ENCODE data around the gene PNLIPRP3.
"Not testable (repeated sequence)": the region's sequence is repeated elsewhere in the genome, so short reads cannot be mapped to it uniquely, and the experiment has no call there.

PNLIPRP3 gene

DNA sequence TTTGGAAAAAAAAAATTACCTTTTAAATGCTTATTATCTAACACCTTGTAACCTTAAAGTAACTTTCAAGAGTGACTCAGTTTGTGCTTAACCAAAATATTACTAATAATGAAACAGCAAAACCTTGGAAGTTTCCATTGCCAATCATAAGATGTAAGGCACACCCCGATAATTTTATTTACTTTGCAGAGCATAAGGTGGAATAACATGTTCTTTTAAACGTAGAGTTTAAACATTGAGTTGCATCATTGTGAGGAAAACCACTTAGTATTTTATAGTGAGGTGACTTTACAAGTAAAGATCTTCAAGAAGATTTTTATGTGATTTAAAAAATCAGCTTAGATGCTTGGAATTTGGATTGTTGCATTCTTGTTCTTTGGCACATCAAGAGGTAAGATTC lies at the start of gene PNLIPRP3:
Gene PNLIPRP3 (plus strand): TSS at position 177 of the 400 bp plus-strand sequence. CDS start 166 bp downstream, at position 343.
- DNase-seq (ENCODE audit: low read depth) = no peak

DNA sequence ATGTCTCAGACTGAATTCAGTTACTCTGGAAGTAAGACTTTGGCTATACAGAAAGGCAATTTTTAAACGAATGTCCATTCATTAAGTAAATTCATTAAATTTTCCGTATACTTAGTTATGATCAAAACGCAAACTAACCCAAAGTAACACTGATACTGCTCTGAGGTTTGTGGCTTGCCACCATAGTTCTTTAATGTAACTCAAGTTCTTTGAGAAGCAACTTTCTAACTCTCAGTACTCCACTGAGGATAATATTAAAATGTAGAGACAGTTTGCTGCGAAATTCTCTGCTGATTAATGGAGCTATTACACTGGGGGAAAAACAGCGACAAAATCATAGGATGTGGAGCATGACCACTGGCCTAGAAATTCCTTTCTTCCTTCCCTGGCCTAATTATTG lies 45.4 kb upstream of the PNLIPRP3 start:
- no peak for DNase-seq (ENCODE audit: low read depth)

DNA sequence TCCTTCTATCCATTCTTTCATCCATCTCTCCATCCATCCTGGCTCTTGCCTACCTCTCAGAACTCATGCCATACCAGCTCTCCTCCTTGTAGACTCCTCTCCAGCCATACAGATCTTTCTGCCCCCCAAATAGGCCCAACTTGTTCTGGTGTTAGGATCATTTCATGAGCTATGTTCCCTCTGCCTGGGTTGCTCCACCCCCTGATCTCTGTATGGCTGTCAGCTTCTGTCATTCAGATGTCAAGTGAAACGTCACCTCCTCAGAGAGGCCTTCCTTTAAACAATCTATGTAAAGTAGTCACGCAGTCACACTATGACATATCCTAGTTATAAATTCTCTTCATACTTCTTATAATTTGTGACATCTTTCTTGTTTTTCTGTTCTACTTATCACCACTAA lies 42.3 kb upstream of the PNLIPRP3 start:
- DNase-seq (ENCODE audit: low read depth) = no peak

DNA sequence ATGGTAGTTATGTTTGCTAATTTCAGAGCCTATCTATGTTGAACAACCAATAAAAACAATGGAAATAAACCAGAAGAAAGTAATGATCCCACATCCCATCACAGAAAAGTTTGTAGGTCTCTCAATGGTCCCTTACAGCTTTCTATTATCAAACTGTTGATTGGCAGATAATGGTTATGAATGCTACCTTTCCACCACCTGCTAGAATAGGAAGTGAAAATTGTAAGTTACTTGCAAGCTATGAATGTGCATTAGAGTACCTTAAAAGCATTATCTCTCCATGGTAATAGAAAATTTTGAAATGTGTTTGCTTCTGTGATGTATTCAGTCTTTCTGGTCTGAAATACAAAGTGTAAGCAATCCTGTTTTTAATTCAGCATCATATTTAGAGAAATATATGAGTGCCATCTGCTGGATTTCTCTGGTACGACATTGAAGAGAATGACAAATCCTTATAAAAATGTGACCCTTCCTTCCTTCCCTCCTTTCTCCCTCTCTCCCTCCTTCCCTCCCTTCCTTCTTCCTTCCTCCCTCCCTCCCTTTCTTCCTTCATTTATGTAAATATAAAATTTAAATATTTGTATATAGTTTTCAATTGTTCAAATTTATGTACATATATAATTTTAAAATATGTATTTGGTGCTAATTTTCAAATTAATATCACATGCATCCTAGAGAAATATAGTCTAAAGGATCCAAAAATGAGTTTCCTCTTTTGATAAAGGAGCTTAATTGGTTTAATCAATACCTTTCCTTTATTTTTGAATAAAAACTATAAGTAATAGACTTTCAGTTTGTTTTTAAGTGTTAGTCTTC lies 41.4 kb upstream of the PNLIPRP3 start:
- peak; percentile 20 for DNase-seq (ENCODE audit: low read depth)

DNA sequence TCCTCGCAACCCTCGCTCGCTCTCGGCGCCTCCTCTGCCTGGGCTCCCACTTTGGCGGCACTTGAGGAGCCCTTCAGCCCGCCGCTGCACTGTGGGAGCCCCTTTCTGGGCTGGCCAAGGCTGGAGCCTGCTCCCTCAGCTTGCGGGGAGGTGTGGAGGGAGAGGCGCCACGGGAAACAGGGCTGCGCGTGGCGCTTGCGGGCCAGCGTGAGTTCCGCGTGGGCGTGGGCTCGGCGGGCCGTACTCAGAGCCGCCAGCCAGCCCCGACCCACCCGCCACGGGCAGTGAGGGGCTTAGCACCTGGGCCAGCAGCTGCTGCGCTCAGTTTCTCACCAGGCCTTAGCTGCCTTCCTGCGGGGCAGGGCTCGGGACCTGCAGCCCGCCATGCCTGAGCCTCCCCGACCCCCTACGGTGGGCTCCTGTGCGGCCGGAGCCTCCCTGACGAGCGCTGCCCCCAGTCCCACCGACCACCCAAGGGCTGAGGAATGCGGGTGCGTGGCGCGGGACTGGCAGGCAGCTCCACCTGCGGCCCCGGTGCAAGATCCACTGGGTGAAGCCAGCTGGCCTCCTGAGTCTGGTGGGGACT lies 34.3 kb upstream of the PNLIPRP3 start:
- DNase-seq (ENCODE audit: low read depth) = not testable (repeated sequence)

DNA sequence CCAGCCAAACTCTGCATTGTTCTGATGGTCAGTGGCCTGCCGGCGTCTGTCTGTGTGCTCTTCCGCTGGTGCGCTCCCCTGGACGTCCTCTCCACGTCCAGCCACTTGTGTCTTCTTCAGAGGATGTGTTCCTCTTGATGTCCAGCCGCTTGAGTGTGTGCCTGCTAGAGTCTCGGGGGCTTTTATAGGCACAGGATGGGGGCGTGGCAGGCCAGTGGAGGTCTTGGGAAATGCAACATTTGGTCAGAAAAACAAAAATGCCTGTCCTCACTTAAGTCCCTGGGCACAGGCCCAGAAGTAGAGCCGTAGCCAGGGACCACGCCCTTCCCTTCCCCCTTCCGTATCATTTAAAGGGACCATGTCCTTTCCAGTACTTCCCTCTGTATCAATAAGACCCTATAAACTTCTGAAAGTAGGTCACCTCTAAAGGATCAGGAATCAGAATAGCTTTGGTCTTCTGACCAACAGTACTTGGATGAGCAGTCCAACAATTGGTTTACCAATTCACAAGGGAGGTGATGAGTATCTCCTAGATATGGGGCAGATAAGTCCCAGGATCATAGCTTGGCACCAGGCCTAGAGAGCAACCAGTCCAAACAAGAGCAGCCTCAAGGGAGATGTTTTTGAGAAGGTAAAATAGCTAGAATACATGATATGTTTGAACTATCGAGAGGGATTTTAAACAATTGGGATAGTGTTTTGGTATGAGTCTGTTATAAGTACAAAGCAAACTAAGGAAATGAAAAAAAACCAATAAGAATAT lies 32.2 kb upstream of the PNLIPRP3 start:
- no peak for DNase-seq (ENCODE audit: low read depth)

DNA sequence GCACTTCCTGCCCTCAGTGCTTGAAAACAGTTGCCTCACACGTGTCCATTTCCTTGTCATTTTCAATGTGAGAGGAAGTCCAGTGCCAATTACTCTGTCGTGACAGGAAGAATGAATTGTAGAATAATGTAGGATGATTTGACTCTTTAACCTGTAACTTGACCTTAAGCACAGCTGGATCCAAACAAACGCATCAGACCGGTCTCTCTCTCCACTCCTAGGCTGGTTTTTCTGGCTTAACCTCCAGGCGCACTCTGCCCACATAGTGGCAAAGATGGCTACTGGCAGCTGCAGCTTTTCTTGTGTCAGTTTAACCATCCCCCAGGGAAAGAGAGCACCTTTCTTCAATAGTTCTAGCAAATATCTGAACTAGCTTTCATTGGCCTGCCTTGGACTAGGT lies 29.4 kb upstream of the PNLIPRP3 start:
- DNase-seq (ENCODE audit: low read depth) = no peak

DNA sequence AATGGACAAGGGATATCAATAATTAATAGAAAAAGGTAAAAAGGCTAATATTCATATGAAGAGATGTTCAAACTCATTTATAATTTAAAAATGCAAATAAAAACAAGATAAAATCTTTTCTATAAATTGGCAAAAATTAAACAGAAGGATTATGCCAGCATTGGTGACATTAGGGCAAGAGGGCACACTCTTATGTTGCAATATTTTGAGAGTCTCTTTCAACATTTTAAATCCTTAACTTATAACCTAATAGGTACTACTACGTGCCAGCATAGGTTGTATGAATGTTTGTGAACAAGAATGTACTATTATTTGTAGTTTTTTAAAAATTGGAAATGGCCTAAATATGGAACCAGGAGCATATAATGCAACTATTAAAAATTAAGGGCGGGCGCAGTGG lies 24.8 kb upstream of the PNLIPRP3 start:
- DNase-seq (ENCODE audit: low read depth) = no peak

DNA sequence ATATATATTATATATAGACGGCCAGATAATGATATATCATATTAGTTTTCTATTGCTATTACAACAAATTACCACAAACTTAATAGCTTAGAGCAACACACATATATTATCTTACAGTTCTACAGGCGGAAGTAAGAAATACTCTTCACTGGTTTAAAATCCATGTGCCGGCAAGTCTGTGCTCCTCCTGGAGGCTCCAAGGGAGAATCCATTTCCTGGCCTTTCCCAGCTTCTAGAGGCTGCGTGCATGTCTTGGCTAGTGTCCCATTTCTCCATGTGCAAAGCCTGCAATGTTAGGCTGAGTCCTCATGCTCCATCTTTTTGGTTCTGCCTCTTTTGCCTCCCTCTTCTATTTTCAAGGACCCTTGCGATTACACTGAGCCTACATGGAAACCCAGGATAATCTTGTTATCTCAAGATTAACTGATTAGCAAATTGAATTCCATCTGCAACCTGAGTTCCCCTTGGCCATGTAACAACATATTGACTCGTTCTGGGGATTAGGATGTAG lies 23.9 kb upstream of the PNLIPRP3 start:
- DNase-seq (ENCODE audit: low read depth) = no peak

DNA sequence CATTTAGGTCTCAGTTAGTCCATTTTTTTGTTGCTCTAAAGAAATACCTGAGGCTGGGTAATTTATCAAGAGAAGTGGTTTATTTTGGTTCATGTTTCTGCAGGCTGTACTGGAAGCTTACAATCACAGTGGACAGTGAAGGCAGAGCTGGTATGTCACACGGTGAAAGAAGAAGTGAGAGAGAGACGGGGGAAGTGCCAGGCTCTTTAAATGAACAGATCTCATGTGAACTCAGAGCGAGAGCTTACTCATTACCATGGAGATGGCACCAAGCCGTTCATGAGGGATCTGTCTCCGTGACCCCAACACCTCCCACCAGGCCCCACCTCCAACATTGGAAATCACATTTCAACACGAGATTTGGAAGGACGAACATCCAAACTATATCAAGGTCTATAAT lies 18.9 kb upstream of the PNLIPRP3 start:
- DNase-seq (ENCODE audit: low read depth) = no peak

DNA sequence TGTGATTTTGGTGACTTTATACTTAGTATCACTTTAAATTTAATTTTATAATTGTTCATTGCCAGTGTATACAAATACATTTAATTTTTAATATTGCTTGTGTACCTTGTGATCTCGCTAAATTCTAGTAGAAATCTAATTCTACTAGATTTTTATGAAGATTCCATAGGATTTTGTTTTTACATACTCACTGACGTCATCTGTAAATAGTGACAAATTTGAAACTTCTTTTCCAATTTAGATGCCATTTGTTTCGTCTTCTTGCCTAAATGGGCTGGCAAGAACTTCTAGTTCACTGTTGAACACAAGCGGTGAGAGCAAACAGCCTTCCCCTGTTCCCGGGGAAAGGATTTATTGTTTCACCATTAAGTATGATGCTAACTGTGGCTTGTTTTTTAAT lies 17.3 kb upstream of the PNLIPRP3 start:
- no peak for DNase-seq (ENCODE audit: low read depth)

DNA sequence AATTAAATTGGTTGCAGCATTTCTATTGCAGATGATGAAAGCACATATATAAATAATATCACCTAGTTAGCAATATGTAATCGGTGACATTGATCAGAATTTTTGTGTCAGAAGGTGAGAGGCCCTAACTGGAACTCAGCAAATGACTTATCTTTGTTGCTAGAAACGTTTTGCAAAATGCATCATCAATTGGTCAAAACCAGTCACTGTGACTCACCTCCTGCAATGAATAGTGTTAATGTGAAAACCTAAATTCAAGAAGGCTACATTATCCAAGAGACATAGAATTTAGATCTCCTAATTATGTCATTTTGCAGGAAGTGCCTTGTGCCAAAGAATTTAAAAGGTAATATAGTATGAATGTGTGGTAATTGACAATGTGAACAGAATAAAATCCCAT lies 9.8 kb upstream of the PNLIPRP3 start:
- DNase-seq (ENCODE audit: low read depth) = peak; percentile 49

DNA sequence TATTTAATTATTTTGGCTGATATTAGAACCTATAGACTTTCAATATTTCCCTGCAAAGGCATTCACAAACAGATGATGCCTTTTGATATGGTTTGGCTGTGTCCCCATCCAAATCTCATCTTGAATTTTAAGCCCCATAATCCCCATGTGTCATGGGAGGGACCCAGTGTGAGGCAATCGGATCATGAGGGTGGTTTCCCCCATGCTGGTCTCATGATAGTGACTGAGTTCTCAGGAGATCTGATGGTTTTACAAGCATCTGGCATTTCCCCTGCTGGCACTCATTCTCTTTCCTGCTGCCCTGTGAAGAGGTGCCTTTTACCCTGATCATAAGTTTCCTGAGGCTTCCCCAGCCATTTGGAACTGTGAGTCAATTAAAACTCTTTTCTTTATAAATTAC lies 9.3 kb upstream of the PNLIPRP3 start:
- DNase-seq (ENCODE audit: low read depth) = no peak

DNA sequence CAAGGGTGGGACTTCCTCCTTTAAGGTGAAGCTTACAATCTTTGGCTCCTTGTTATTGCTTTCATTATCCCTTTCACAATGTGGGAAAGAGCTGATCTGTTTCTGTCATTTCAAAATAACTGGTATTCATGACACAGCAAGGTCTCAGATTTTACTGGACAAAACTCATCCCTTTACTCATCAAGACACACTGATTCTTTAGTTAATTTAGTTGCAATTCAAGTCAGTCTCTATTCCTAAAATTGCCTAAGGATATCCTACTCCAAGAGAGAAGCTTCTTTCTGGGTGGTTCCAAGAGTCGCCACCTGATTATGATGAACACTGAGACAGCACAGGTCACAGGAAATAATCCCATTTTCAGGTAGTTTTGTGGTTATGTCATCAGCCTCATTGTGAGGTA lies 5.8 kb upstream of the PNLIPRP3 start:
- no peak for DNase-seq (ENCODE audit: low read depth)

DNA sequence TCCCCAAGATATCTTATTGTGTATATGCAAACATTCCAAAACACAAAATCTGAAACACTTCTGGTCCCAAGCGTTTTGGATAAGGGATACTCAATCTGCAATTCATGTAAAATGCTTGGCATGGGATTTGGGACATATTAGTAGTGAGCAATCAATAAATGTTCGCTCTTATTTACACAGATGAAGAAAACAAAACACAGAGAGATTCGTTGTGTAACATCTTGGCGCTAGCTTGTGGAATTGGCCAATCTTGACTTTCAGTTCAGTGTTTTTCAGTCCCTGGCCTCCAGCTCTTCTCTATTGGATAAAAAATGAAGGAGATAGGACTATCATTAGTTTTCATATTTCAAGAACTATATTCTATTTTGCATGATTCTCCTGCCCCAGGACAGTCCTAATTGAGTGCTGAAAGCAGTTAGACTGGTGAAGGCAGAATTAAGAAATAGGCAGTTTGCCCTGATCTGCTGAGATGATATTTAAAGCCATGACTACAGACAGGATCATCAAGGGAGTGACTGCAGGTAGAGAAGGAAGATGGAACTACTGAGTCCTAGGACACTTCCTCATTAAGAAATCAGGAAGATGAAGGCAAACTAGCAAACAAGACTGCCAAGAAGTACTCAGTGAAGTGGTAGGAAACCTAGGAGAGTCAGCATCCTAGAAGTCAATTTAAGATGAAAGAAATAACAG lies 1.8 kb downstream of the PNLIPRP3 start:
- no peak for DNase-seq (ENCODE audit: low read depth)

DNA sequence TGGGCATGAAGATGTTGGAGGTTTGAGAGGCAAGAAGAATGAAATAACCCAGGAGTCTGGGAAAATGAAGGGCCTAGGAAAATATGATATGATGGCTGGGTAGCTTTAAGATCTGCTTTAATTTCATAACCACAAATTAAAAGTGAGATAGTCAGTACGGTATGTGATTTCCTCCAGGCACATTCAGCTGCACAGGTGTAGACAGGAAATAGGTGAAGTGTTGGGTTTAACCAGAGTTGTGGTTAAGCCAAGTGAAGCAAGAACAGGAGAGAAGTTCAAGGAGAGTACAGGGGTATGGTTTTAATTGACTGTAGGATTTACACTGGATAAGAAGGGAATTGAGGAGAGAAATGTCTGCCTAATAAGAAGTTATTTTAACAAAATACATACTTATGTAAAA lies 2.6 kb downstream of the PNLIPRP3 start:
- no peak for DNase-seq (ENCODE audit: low read depth)

DNA sequence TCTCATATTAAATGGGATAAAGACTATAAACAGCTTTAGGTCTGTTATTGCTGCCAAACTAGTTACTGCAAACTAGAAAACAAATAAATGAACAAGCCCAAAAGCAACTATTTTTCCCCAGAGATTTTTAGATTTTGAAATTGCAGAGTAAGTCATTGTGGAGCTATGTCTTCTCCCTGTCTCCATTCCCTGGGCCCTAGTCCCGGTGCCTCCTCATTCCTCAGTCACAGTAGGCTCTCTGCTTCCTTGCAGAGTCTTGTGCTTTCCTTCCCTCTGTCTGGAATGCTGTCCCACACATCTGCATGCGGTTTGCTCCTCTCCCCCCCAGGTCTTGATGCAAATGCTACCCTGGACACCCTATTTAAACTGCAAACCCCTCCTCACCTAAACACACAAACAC lies 4.0 kb downstream of the PNLIPRP3 start:
- no peak for DNase-seq (ENCODE audit: low read depth)

DNA sequence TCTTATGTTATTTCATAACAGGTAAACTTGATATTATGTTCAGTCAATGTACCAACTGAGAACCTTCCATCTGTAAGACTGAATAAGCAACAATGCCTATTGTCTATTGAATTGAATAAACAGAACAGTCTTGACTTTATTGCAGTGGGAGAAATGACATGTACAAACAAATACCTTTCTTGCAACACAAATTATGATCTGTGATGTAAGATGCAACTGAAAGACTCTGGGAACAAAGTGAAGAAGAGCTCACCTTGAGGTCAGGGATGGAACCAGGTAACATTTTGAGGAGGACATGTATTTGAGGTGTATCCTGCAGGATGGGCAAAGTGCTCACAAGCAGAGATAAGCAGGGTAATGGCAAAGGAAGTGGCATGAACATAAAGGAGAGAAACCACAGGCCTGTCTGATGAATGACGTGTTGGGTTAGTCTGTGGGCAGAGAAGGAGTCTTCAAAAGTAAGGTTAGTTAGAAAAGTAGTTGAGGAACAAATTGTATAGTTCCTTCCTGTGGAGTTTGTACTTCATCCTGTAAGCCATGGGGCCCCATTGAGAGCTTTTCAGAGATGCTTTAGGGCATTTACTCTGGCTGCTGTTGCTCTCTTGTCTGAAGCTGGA lies 9.5 kb downstream of the PNLIPRP3 start:
- DNase-seq (ENCODE audit: low read depth) = no peak

DNA sequence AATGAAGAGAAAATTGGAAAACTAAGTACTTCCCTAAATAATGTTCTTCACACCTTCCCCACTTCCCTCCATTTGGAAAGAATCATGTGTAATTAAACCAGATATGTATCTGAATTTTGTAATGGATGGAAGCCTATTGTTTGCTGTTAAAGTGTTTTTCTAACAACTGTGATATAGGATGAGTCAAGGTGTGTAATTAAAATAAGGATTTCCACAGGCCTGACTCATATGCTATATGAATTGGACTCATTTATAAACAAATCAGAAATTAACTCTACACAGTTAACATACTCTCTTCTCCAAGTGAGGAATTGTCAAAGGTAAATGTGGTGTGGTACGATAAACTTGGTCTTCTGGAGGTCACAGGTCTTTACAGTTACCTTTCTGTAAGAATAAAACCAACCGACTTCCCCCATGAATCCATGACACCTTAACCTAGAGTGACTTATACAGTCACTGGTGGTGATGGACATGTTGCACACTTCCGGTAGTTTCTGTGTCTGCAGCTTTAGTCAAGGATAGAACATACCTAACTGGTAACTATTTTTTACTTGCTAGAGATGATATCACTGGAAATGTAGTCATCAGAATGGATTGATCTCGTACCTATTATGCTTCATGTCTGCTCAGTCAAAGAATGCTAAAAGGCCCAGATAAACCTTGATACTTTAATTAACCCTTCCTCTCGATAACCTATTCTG lies 12.8 kb downstream of the PNLIPRP3 start:
- DNase-seq (ENCODE audit: low read depth) = no peak

DNA sequence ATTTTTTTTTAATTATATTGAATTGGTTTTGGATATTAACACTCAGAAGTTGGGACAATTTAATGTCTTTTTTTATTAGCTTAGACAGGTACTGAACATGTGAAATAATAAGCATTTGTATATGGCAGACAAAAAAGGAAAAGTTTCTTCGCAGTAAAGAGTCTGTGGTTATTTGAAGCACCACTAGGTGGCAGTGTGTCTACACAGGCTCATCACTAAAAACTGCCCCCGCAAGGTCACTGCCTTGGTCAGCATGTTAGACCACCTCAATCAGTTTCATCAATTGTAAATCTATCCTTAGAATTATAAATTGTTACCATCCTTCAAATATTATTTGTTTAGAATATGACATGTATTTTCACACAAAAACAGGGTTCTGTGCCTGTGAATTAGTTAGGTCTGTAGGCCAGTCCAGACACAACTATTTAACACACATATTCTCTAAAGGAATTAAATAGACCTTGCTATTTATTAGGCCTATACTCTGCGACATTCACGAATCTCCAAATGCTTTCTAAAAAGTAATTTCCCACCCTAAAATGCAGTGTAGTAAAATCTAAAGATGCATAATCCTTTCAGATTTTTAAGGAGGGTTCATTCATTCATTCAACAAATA lies 17.0 kb downstream of the PNLIPRP3 start:
- DNase-seq (ENCODE audit: low read depth) = peak; percentile 8

DNA sequence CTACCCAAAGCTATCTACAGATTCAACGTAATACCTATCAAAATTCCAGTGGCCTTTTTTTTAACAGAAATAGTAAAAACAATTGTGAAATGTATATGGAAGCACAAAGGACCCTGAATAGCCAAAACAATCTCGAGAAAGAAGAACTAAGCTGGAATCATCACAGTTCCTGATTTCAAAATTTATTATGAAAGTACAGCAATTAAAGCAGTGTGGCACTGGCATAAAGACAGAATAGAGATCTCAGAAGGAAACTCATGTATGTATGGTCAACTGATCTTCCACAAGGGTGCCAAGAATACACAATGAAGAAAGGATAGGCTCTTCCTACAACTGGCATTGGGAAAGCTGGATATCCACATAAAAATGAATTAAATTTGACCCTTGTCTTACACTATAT lies 23.2 kb downstream of the PNLIPRP3 start:
- no peak for DNase-seq (ENCODE audit: low read depth)
